ENCODE data around the gene MROH9.

The MROH9 gene

GRCh38 chr1:170967042-170967910 lies 31.9 kb downstream of the MROH9 start:
- DNase-seq (ENCODE audit: low read depth), result no peak

GRCh38 chr1:170970256-170970655 lies 34.9 kb downstream of the MROH9 start:
- DNase-seq (ENCODE audit: low read depth), result no peak

GRCh38 chr1:170978371-170978910 lies 43.1 kb downstream of the MROH9 start:
- DNase-seq (ENCODE audit: low read depth), result no peak

GRCh38 chr1:170985406-170985805 lies 50.1 kb downstream of the MROH9 start:
- no peak for DNase-seq (ENCODE audit: low read depth)

- DNase-seq (ENCODE audit: low read depth), result no peak
Observed at GRCh38 chr1:170986901-170987300, 51.6 kb downstream of the MROH9 start.

GRCh38 chr1:170987424-170987823 lies 52.1 kb downstream of the MROH9 start:
- DNase-seq (ENCODE audit: low read depth), result no peak

GRCh38 chr1:170993151-170993550 lies 57.8 kb downstream of the MROH9 start:
- no peak for DNase-seq (ENCODE audit: low read depth)

GRCh38 chr1:170993717-170994116 lies 58.4 kb downstream of the MROH9 start:
- DNase-seq (ENCODE audit: low read depth), result no peak

GRCh38 chr1:171014880-171015279 lies 79.5 kb downstream of the MROH9 start:
- no peak for DNase-seq (ENCODE audit: low read depth)

- DNase-seq (ENCODE audit: low read depth), result no peak
Observed at GRCh38 chr1:171017426-171017825, 82.1 kb downstream of the MROH9 start.

GRCh38 chr1:171019971-171020370 lies 84.6 kb downstream of the MROH9 start:
- DNase-seq (ENCODE audit: low read depth), result no peak

- DNase-seq (ENCODE audit: low read depth), result no peak
Observed at GRCh38 chr1:171032822-171033702, 97.7 kb downstream of the MROH9 start.

GRCh38 chr1:171037626-171038025 lies 102.3 kb downstream of the MROH9 start:
- DNase-seq (ENCODE audit: low read depth), result no peak

- no peak for DNase-seq (ENCODE audit: low read depth)
Observed at GRCh38 chr1:171038284-171038683, 103.0 kb downstream of the MROH9 start.

GRCh38 chr1:171048014-171048413 lies 112.7 kb downstream of the MROH9 start:
- DNase-seq (ENCODE audit: low read depth), result no peak

- no peak for DNase-seq (ENCODE audit: low read depth)
Observed at GRCh38 chr1:171052977-171053376, 117.6 kb downstream of the MROH9 start.

- no peak for DNase-seq (ENCODE audit: low read depth)
Observed at GRCh38 chr1:171055966-171056643, 120.8 kb downstream of the MROH9 start.

GRCh38 chr1:171061425-171062143 lies 126.2 kb downstream of the MROH9 start:
- no peak for DNase-seq (ENCODE audit: low read depth)

- no peak for DNase-seq (ENCODE audit: low read depth)
Observed at GRCh38 chr1:171062902-171063301, 127.6 kb downstream of the MROH9 start.

GRCh38 chr1:171075041-171075440 lies 139.7 kb downstream of the MROH9 start:
- DNase-seq (ENCODE audit: low read depth), result no peak

GRCh38 chr1:171081314-171081753 lies 146.0 kb downstream of the MROH9 start:
- DNase-seq (ENCODE audit: low read depth), result no peak
